Psoas muscle (tissue), 8 donors: Measurements from ENCODE around the gene CCDC57. TPM values are rescaled to one million over a fixed set of nuclear protein-coding genes. Genes with fewer than 3 reads are reported as not detected.
"Not testable (repeated sequence)": the region's sequence is repeated elsewhere in the genome, so short reads cannot be mapped to it uniquely, and the experiment has no call there.

Experiments
- ATAC-seq, 4 donors: fragments of 200-7000 bp; cut with Tn5 transposase; one replicate each; pipeline ENCODE4 v1.9.1; 2020; ENCODE audit warnings: moderate library complexity in 3 of 4, mild to moderate bottlenecking in 2 of 4
- DNase-seq, 2 donors: peaks; one replicate each; pipeline ENCODE4 v3.0.0-alpha.2; 2020
- H3K27ac ChIP-seq: fragments of 200-600 bp; one replicate; pipeline ENCODE4 v1.8.0; 2022
- H3K27me3 ChIP-seq, 3 donors: fragments of 200-600 bp in 1 of 3; one replicate each; pipeline versions ENCODE4 v1.6.1 to v1.8.0; 2013 to 2022; ENCODE audit warnings: low read length in 2 of 3, mild to moderate bottlenecking in 2 of 3, moderate library complexity in 1 of 3; ENCODE audit not compliant: insufficient read depth in 3 of 3
- H3K36me3 ChIP-seq, 2 donors: fragments of 200-600 bp in 1 of 2; one replicate each; pipeline versions ENCODE4 v1.6.1 to v1.8.0; 2013 to 2022; ENCODE audit warnings: low read depth in 1 of 2, mild to moderate bottlenecking in 1 of 2, moderate library complexity in 1 of 2; ENCODE audit not compliant: insufficient read depth in 1 of 2
- H3K4me1 ChIP-seq: fragments of 200-600 bp; one replicate; pipeline ENCODE4 v1.8.0; 2022
- H3K4me3 ChIP-seq: fragments of 200-600 bp; one replicate; pipeline ENCODE4 v1.8.0; 2022; ENCODE audit warnings: mild to moderate bottlenecking
- H3K9me3 ChIP-seq: fragments of 200-600 bp; one replicate; pipeline ENCODE4 v1.8.0; 2022
- CTCF ChIP-seq: fragments of 200-600 bp; IDR thresholded peaks from one replicate; pipeline ENCODE4 v1.8.0; 2022; ENCODE audit warnings: antibody characterized with exemption
- WGBS, 3 donors: extraction: QIAGEN DNeasy Blood & Tissue Kit; methylation state at CpG; one replicate each; pipeline versions ENCODE4 v1.1.6 to v1.1.7; 2013; 5-methylcytosine and 5-hydroxymethylcytosine counted together
- intact Hi-C, 2 donors: fragments of 100-400 bp; cut with DNase I; formaldehyde crosslinking; loops; one replicate each; pipeline versions ENCODE4 v1.11.0 to v1.14.2; 2022
- polyA plus RNA-seq, 3 donors: library from polyadenylated mRNA; stranded (reverse); fragments of 200-250 nt; gene quantifications; one replicate each; pipeline ENCODE4 v1.2.3, GENCODE V29; 2013
- total RNA-seq, 4 donors: library from RNA; stranded (reverse); fragmentation: NEBNext Ultra II Directional in 2 of 4; extraction: Animal tissue kit (Norgen Biotek cat#: 25700) in 2 of 4; gene quantifications; one replicate each; pipeline versions ENCODE4 v1.2.1 to v1.2.4, GENCODE V29; 2021 to 2023
- donor health status: healthy with polysubstance abuse.
- donor health status: DM: no; HTN: no; CAD: no; lungs with moderate emphysema.
- donor health status: Bipolar disorder and iron deficiency.
- donor health status: healthy.
- donor health status: DM: yes; HTN: yes; CAD: no.
- donor health status: DM: no; HTN: no; CAD: no.
- donor health status: DM: no; HTN: no; CAD: no.
- donor health status: DM: yes; HTN: yes; CAD: no.

CCDC57 gene
- total and polyA plus RNA-seq, 7 donors, result 7.2 to 15.3 (median 11.1) TPM

GRCh38 chr17:82215972-82216300 is 3.3 kb upstream of the CCDC57 start:
- WGBS, 3 donors, result 82 to 90% (median 84%) methylated on average over 12 of the region's 12 CpGs
- Histone ChIP-seq H3K36me3 (no peaks in the 10 kb centered on the region), H3K27ac (peak overlapping the region; percentile 53), H3K4me3 (no peak overlapping the region), H3K27me3 (no peaks in the 10 kb centered on the region), H3K9me3 (no peaks in the 10 kb centered on the region), H3K4me1 (peaks cover 21% of the 10 kb centered on the region)
- ATAC-seq (no peak), DNase-seq (no peak)
- no peak for TF ChIP-seq CTCF
- intact Hi-C loops, result no loop called here

GRCh38 chr17:82215095-82215971 is 2.7 kb upstream of the CCDC57 start:
- peaks cover 21% of the 10 kb centered on the region for H3K4me1 ChIP-seq
- TF ChIP-seq CTCF, result no peak
- H3K27me3 ChIP-seq, result no peaks in the 10 kb centered on the region
- intact Hi-C loops, result no loop called here
- no peaks in the 10 kb centered on the region for H3K36me3 ChIP-seq
- H3K27ac ChIP-seq, result no peak overlapping the region
- ATAC-seq (no peak), DNase-seq (no peak)
- no peaks in the 10 kb centered on the region for H3K9me3 ChIP-seq
- no peak overlapping the region for H3K4me3 ChIP-seq
- WGBS, 3 donors, result 63 to 72% (median 67%) methylated on average over 23 to 25 of the region's 25 CpGs

- no peak overlapping the region for H3K27ac ChIP-seq
- H3K4me1 ChIP-seq, result peaks cover 21% of the 10 kb centered on the region
- TF ChIP-seq CTCF, result no peak
- ATAC-seq (no peak), DNase-seq (no peak)
- H3K27me3 ChIP-seq, result no peaks in the 10 kb centered on the region
- H3K4me3 ChIP-seq, result no peak overlapping the region
- H3K36me3 ChIP-seq, result no peaks in the 10 kb centered on the region
- intact Hi-C loops, result no loop called here
- WGBS, 3 donors, result 82 to 90% (median 83%) methylated on average over 11 of the region's 11 CpGs
- H3K9me3 ChIP-seq, result no peaks in the 10 kb centered on the region
Measured at GRCh38 chr17:82214012-82214628, 1.5 kb upstream of the CCDC57 start.

GRCh38 chr17:82213251-82214011 is 789 bp upstream of the CCDC57 start:
- peak overlapping the region; percentile 99 for H3K4me3 ChIP-seq
- H3K9me3 ChIP-seq, result no peaks in the 10 kb centered on the region
- peak overlapping the region; percentile 87 for H3K27ac ChIP-seq
- intact Hi-C loops, result no loop called here
- H3K36me3 ChIP-seq, result no peaks in the 10 kb centered on the region
- H3K4me1 ChIP-seq, result peaks cover 21% of the 10 kb centered on the region
- WGBS, 3 donors, result 5 to 11% (median 7%) methylated on average over 27 to 37 of the region's 37 CpGs
- TF ChIP-seq CTCF, result no peak
- H3K27me3 ChIP-seq, result no peaks in the 10 kb centered on the region
- ATAC-seq (peak; percentile 51 to 70 (median 56)), DNase-seq (peak in 1 of 2 donors; percentile 59)

GRCh38 chr17:82210655-82211054 is 2.0 kb downstream of the CCDC57 start:
- ATAC-seq, H3K4me3 ChIP-seq, DNase-seq, H3K27ac ChIP-seq, H3K36me3 ChIP-seq, H3K9me3 ChIP-seq, H3K27me3 ChIP-seq, H3K4me1 ChIP-seq, intact Hi-C loops: not testable (repeated sequence)
- WGBS, 3 donors, result 93 to 96% (median 94%) methylated on average over 10 to 11 of the region's 11 CpGs
